Measurements from ENCODE around the gene ZC3H18. TPM values are rescaled to one million over a fixed set of nuclear protein-coding genes. Genes with fewer than 3 reads are reported as not detected.

Gene ZC3H18
- total and polyA plus RNA-seq, 10 of the 15 experiments (the other 5 are each of a cell fraction or from before 2014, with no cell fraction given), result 1.0 to 58.3 (median 22.4) TPM

GRCh38 chr16:88651276-88651988, 81.2 kb downstream of the ZC3H18 start (continued):
- TF ChIP-seq ZBTB11 (CRISPR knock-in tag; IDR thresholded peaks at IDR 0.05) (no peak), SREBF2 (IDR thresholded peaks at IDR 0.05; ENCODE audit: low read length) (no peak), MTA2 (IDR thresholded peaks at IDR 0.05; ENCODE audit: low read depth) (peak; percentile 72), EGR1 (IDR thresholded peaks at IDR 0.05; ENCODE audit: borderline replicate concordance in 1 of 2, low read depth in 2 of 2, low read length in 2 of 2) (peak in 1 of 2 experiments; percentile 31; a peak in 1 of 3 replicates), ZNF207 (IDR thresholded peaks at IDR 0.05; ENCODE audit: borderline replicate concordance) (peak; percentile 82), CHD1 (IDR thresholded peaks at IDR 0.05; ENCODE audit: low read depth, low read length) (no peak), RCOR1 (conservative IDR thresholded peaks at IDR 0.05; ENCODE audit: low read depth, low read length) (no peak), ZBTB33 (IDR thresholded peaks at IDR 0.05) (0 out of 2 replicates have a peak, but pooled peaks have one; percentile 37), RAD51 (IDR thresholded peaks at IDR 0.05) (no peak; the same call in 1 of the 2 replicates), MYC (IDR thresholded peaks at IDR 0.05; ENCODE audit: insufficient read depth, insufficient read length, insufficient replicate concordance, low read length, severe bottlenecking) (no peak), CEBPZ (IDR thresholded peaks at IDR 0.05; ENCODE audit: low read depth, low read length) (no peak), BCL11A (IDR thresholded peaks at IDR 0.05; ENCODE audit: low read depth, low read length) (0 out of 2 replicates have a peak, but pooled peaks have one; percentile 12), E2F8 (IDR thresholded peaks at IDR 0.05; ENCODE audit: low read depth, partially characterized antibody) (peak; percentile 64)

Measured in GM12878 (cell line).